Right lobe of liver (tissue), 4 donors: ENCODE measurements around the gene ISLR.

Experiments
- CTCF ChIP-seq, 4 donors: fragments of 200-600 bp in 3 of 4; fragments of 450-650 bp in 1 of 4; IDR thresholded peaks; one replicate each; pipeline versions ENCODE4 v1.5.1 to v1.8.0; 2016 to 2022; ENCODE audit warnings: antibody characterized with exemption in 4 of 4, mild to moderate bottlenecking in 2 of 4
- POLR2A ChIP-seq: fragments of 450-650 bp; IDR thresholded peaks from one replicate; pipeline ENCODE4 v1.6.1; 2017; ENCODE audit warnings: antibody characterized with exemption, mild to moderate bottlenecking
- donor health status: DM: no; HTN: no; CAD: no.
- donor health status: DM: no; HTN: no; CAD: no.
- donor health status: DM: no; HTN: yes; CAD: no.

GRCh38 chr15:74129586-74130154, 43.8 kb upstream of the ISLR start:
- no peak for TF ChIP-seq POLR2A
- no peak for TF ChIP-seq CTCF (IDR thresholded peaks at IDR 0.05)
